ENCODE data around the gene NANOG.
"Not testable (repeated sequence)": the region's sequence is repeated elsewhere in the genome, so short reads cannot be mapped to it uniquely, and the experiment has no call there.

Gene NANOG

DNA sequence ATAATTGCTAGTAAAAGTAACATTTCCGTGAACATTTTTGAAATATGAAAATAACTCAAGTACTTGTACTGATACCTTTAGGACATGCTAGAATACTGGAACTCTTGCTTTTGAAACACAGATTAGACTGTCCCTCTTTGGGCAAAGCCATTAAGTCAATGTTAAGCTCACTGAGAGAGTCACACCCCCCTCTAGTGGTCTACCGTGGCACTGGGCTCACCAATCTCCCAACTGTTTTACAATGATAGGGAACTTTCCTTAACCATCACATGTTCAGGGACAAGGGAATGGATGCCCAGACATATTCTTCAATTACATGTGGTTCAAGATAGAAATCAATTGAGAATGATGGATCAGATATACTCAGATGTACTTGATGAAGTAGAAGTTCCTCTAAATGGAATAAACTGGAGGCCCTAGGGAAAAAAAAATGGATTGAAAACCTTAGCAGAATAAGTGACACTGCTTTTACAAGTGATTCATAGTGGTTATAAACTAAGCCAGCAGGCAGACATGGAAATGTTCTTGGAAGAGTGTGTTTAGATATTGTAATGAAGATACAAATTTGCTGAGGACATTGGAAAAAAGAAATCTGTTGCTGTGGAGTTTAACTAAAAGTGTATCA, 17.8 kb downstream of the NANOG start:
- peak; percentile 46 to 63 for DNase-seq

- DNase-seq, result not testable (repeated sequence)
These were observed 36.6 kb downstream of the NANOG start for GRCh38 chr12:7825754-7826153.

DNA sequence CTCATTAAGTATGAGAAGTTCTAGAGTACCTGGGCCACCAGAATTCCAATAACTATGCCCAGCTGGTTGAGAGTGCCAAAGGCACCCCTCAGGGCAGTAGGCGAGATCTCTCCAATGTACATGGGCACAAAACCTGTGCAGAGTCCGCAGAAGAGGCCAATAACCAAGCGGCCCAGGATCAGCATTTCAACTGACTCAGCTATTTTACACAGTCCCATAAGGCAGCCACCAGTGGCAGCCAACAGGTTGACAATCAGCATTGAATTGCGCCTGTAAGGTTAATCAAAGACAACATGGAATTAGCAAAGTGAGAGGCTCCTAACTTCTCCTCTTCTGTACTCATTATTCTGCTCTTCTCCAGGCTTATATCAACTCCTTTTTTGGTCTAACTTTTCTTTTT, 40.5 kb downstream of the NANOG start:
- DNase-seq, result not testable (repeated sequence)

GRCh38 chr12:7832059-7832696, 43.0 kb downstream of the NANOG start:
- peak; percentile 20 to 54 for DNase-seq

GRCh38 chr12:7833201-7833600, 44.0 kb downstream of the NANOG start:
- DNase-seq, result not testable (repeated sequence)

DNA sequence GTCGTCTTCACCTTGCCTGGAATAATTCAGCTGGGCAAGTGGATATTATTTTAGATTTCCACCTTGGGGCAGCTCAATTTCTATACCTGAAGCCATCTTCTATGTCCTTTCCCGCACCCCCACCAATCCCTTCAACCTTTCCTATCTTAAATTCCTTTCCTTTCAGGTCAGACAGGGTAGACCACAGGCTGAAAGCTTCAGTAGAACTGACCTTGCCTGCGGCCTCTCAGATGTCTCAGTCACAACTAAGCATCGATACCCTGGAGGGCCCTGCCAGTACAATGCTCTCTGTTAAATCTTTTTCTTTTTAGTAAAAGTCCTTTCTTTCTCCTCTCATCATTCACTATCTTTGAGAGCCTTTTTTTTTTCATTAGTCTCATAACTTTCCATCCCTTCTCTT, 44.6 kb downstream of the NANOG start:
- DNase-seq, result no peak

GRCh38 chr12:7834701-7835100, 45.5 kb downstream of the NANOG start:
- no peak for DNase-seq

DNA sequence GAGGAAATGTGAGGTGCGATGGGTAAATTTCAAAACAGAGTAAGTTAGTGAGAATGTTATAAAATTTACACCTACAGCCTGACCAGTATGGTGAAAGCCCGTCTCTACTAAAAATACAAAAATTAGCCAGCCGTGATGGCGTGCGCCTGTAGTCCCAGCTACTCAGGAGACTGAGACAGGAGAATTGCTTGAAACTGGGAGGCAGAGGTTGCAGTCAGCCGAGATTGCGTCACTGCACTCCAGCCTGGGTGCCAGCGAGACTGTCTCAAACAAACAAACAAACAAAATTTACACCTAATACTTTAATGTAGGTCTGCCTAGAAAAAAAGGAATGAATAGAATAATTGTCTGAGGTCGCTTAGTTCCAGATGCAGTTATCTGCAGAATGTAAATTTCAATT, 45.9 kb downstream of the NANOG start:
- no peak for DNase-seq

DNA sequence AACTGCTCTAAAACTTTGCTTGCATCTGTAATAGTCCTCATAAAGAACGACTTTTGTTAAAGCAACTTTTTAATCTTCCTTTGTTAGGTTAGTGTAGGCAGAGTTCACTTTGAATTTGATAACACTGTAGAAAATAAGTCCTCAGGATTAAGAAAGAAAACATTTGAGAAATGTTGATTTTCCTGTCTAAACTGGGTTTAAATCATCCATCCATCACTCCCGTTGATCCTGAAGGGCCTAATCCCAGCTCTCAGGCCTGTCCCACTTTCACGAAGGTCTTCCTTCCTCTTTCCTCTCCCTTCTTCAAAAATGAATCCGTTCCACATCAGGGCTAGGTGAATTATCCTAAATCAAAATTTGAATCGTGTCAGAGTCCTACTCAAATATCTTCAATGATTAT, 46.6 kb downstream of the NANOG start:
- no peak for DNase-seq

DNA sequence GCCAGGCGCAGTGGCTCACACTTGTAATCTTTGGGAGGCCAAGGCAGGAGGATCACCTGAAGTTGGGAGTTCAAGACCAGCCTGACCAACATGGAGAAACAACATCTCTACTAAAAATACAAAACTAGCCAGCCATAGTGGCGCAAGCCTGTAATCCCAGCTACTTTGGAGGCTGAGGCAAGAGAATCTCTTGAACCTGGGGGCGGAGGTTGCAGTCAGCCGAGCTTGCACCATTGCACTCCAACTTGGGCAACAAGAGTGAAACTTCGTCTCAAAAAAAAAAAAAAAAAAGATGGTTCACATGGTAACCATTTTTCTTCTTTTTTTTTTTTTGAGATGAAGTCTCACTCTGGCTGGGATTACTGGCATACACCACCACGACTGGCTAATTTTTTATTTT, 48.2 kb downstream of the NANOG start:
- DNase-seq, result peak in 1 of 2 donors; percentile 28

- not testable (repeated sequence) for DNase-seq
These were observed 50.0 kb downstream of the NANOG start for GRCh38 chr12:7839226-7839625.

DNA sequence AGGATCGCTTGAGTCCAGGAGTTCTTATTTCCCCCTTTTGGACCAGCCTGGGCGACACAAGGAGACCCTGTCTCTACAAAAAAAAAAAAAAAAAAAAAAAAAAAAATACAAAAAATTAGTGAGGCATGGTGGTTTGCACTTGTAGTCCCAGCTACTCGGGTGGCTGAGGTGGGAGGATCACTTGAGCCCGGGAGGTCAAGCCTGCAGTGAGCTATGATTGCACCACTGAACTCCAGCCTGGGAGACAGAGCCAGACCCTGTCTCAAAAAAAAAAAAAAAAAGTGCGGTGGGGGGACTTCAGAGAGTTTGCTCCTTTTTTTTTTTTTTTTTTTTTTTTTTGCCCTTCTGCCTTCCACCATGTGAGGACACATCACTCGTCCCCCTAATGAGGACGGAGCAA, 50.6 kb downstream of the NANOG start:
- not testable (repeated sequence) for DNase-seq

DNA sequence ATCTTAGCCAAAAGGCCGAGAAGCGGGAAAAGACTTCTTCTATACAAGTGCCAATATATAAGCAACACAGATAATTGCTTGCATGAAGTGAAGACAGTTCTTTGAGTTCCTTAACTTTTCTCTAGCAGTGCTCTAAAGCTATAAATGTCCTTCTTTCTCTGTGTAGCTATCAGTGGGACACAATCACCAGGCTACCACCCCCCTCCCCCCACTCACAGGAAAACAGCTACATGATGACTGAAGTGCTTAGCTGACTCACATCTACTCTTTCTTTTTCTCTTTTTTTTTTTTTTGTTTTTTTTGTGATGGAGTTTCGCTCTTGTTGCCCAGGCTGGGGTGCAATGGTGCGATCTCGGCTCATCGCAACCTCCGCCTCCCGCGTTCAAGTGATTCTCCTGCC, 53.2 kb downstream of the NANOG start:
- DNase-seq, result not testable (repeated sequence)

- not testable (repeated sequence) for DNase-seq
These were observed 53.9 kb downstream of the NANOG start for GRCh38 chr12:7843149-7843548.

GRCh38 chr12:7843583-7843982, 54.4 kb downstream of the NANOG start:
- DNase-seq, result peak; percentile 12 to 44

GRCh38 chr12:7844116-7844515, 54.9 kb downstream of the NANOG start:
- DNase-seq, result no peak

GRCh38 chr12:7847226-7848097, 58.3 kb downstream of the NANOG start:
- DNase-seq, result not testable (repeated sequence)

- not testable (repeated sequence) for DNase-seq
These were observed 58.9 kb downstream of the NANOG start for GRCh38 chr12:7848098-7848422.

All from CD4-positive, alpha-beta T cell treated with Interferon alpha-2 for 1 hour (primary cell).